K562 (cell line): Measurements from ENCODE around the gene CNPY3. TPM values are rescaled to one million over a fixed set of nuclear protein-coding genes. Genes with fewer than 3 reads are reported as not detected.
A peak's percentile ranks its signal among the peaks of the same experiment; 100 is the strongest.

Experiments
- ARID1B ChIP-seq: fragments of 450-650 bp; IDR thresholded peaks from 2 replicates; pipeline ENCODE4 v1.6.1; 2016; ENCODE audit warnings: antibody characterized with exemption, mild to moderate bottlenecking, inconsistent platforms
- CEBPG ChIP-seq, 3 experiments: fragments of 200-800 bp in 1 of 3; sonication (Bioruptor generic) in 1 of 3; sonication (generic) in 1 of 3; formaldehyde crosslinking in 1 of 3; IDR thresholded peaks in 2 of 3; conservative IDR thresholded peaks in 1 of 3; 2 replicates each; pipeline versions ENCODE4 v1.6.1 to v1.8.0; 2016 to 2022; ENCODE audit warnings: missing compliant biosample characterization in 2 of 3, missing genetic modification characterization in 2 of 3, mild to moderate bottlenecking in 1 of 3, missing genetic modification reagents in 1 of 3
- CTCFL ChIP-seq: IDR thresholded peaks from 2 replicates; pipeline ENCODE4 v1.6.1; 2011; ENCODE audit warnings: borderline replicate concordance, low read depth, mild to moderate bottlenecking, moderate library complexity, low read length; ENCODE audit not compliant: insufficient read depth, poor library complexity, severe bottlenecking
- E2F5 ChIP-seq: sonication (generic); formaldehyde crosslinking; IDR thresholded peaks from 2 replicates; pipeline ENCODE4 v1.8.0; 2022; ENCODE audit warnings: mild to moderate bottlenecking, missing genetic modification reagents
- EGR1 ChIP-seq: fragments of 450-650 bp; conservative IDR thresholded peaks from 2 replicates; pipeline ENCODE4 v1.6.1; 2017; ENCODE audit warnings: mild to moderate bottlenecking
- ESRRA ChIP-seq: fragments of 450-650 bp; IDR thresholded peaks from 2 replicates; pipeline ENCODE4 v1.6.1; 2014; ENCODE audit warnings: low read depth, mild to moderate bottlenecking, moderate library complexity, borderline replicate concordance
- ESRRB ChIP-seq: fragments of 250-450 bp; sonication (Bioruptor Pico); IDR thresholded peaks from 2 replicates; pipeline ENCODE4 v1.5.0; 2020; ENCODE audit warnings: mild to moderate bottlenecking, moderate library complexity, borderline replicate concordance
- HCFC1 ChIP-seq: IDR thresholded peaks from 2 replicates; pipeline ENCODE4 v1.6.1; 2012; ENCODE audit warnings: low read depth, low read length, improper control_type of control experiment
- HDAC6 ChIP-seq: IDR thresholded peaks from 2 replicates; pipeline ENCODE4 v1.6.1; 2012; ENCODE audit warnings: low read depth, mild to moderate bottlenecking, control low read depth, inconsistent platforms, low read length, moderate library complexity
- KDM2B ChIP-seq: fragments of 250-450 bp; sonication (Bioruptor Pico); IDR thresholded peaks from 2 replicates; pipeline ENCODE4 v1.8.0; 2021; ENCODE audit warnings: mild to moderate bottlenecking, moderate library complexity
- L3MBTL2 ChIP-seq: fragments of 450-650 bp; IDR thresholded peaks from 2 replicates; pipeline ENCODE4 v1.6.1; 2016; ENCODE audit warnings: mild to moderate bottlenecking, moderate library complexity
- LARP7 ChIP-seq: fragments of 450-650 bp; IDR thresholded peaks from 2 replicates; pipeline ENCODE4 v1.6.1; 2016
- MCM7 ChIP-seq, 2 experiments: fragments of 450-650 bp; IDR thresholded peaks; 2 replicates each; pipeline ENCODE4 v1.6.1; 2016 to 2018
- NKRF ChIP-seq: fragments of 450-650 bp; IDR thresholded peaks from 2 replicates; pipeline ENCODE4 v1.6.1; 2016; ENCODE audit warnings: borderline replicate concordance
- SMARCE1 ChIP-seq: fragments of 450-650 bp; IDR thresholded peaks from 2 replicates; pipeline ENCODE4 v1.7.1; 2016; ENCODE audit warnings: mild to moderate bottlenecking
- SRSF3 ChIP-seq: fragments of 200-400 bp; formaldehyde crosslinking; IDR thresholded peaks from 2 replicates; pipeline ENCODE4 v1.6.1; 2016; ENCODE audit warnings: mild to moderate bottlenecking, low read length, moderate library complexity; ENCODE audit not compliant: insufficient read depth
- TEAD2 ChIP-seq: fragments of 450-650 bp; IDR thresholded peaks from 2 replicates; pipeline ENCODE4 v1.6.1; 2016; ENCODE audit warnings: missing genetic modification characterization, control low read depth, missing compliant biosample characterization
- ZNF507 ChIP-seq: conservative IDR thresholded peaks from 2 replicates; pipeline ENCODE4 v1.6.1; 2017; ENCODE audit warnings: missing genetic modification characterization, missing compliant biosample characterization
- polyA plus RNA-seq, 8 experiments: library from polyadenylated mRNA; depleted of rRNA in 4 of 8; stranded (reverse) in 5 of 8; unstranded in 3 of 8; fragments of >200 nt; fragmentation: Nextera tagmentation in 2 of 8; fragmentation: Illumina TruSeq in 1 of 8; extraction: Ambion mirVana in 2 of 8; extraction: Trizol in 1 of 8; gene quantifications; 2 replicates each; pipeline versions ENCODE4 v1.2.1 to v1.2.3, GENCODE V29; 2011 to 2014; ENCODE audit warnings: inconsistent platforms in 1 of 8, missing spikeins in 1 of 8
- total RNA-seq, 7 experiments: library from RNA; depleted of rRNA in 6 of 7; stranded (reverse); fragments of >200 nt in 6 of 7; fragmentation: Illumina TruSeq in 2 of 7; extraction: Trizol in 2 of 7; gene quantifications; 2 replicates each; pipeline versions ENCODE4 v1.2.1 to v1.2.3, GENCODE V29; 2011 to 2021; ENCODE audit warnings: low replicate concordance in 1 of 7
- TF ChIP-seq, protein P1 (sequence below): sonication (generic); formaldehyde crosslinking; IDR thresholded peaks from 2 replicates; pipeline ENCODE4 v1.8.1; 2023; ENCODE audit warnings: mild to moderate bottlenecking, missing genetic modification reagents, moderate library complexity
- TF ChIP-seq, protein P2 (sequence below): fragments of 250-450 bp; sonication (Bioruptor Pico); IDR thresholded peaks from 2 replicates; pipeline ENCODE4 v1.5.0; 2021

CNPY3 gene
- total and polyA plus RNA-seq, 9 of the 15 experiments (the other 6 are each of a cell fraction or from before 2014, with no cell fraction given) = 2.4 to 37.4 (median 21.2) TPM

- TF ChIP-seq, protein P1, sequence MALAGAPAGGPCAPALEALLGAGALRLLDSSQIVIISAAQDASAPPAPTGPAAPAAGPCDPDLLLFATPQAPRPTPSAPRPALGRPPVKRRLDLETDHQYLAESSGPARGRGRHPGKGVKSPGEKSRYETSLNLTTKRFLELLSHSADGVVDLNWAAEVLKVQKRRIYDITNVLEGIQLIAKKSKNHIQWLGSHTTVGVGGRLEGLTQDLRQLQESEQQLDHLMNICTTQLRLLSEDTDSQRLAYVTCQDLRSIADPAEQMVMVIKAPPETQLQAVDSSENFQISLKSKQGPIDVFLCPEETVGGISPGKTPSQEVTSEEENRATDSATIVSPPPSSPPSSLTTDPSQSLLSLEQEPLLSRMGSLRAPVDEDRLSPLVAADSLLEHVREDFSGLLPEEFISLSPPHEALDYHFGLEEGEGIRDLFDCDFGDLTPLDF (CRISPR knock-in tag) = no peak
- TF ChIP-seq SRSF3 (no peak), MCM7 (IDR thresholded peaks at IDR 0.05) (no peak), KDM2B (CRISPR knock-in tag) (no peak), HCFC1 (no peak), ESRRB (CRISPR knock-in tag) (no peak), E2F5 (CRISPR knock-in tag) (no peak), SMARCE1 (no peak), ZNF507 (tag) (no peak), CEBPG (CRISPR knock-in tag; IDR thresholded peaks at IDR 0.05) (peak; percentile 52), CEBPG (tag; conservative IDR thresholded peaks at IDR 0.05 in 1 of 2, IDR thresholded peaks at IDR 0.05 in 1 of 2) (peak; percentile 51 to 83; a peak in 3 of 4 replicates), LARP7 (no peak), CTCFL (no peak), ESRRA (no peak), EGR1 (peak; percentile 60), NKRF (no peak), HDAC6 (no peak), TEAD2 (tag) (no peak), ARID1B (peak; percentile 31; the same call in 1 of the 2 replicates), L3MBTL2 (0 out of 2 replicates have a peak, but pooled peaks have one; percentile 30)
- TF ChIP-seq, protein P2, sequence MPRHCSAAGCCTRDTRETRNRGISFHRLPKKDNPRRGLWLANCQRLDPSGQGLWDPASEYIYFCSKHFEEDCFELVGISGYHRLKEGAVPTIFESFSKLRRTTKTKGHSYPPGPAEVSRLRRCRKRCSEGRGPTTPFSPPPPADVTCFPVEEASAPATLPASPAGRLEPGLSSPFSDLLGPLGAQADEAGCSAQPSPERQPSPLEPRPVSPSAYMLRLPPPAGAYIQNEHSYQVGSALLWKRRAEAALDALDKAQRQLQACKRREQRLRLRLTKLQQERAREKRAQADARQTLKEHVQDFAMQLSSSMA = no peak
Measured at GRCh38 chr6:42987533-42988451, 58.5 kb downstream of the CNPY3 start (continued).
